GM21737 (cell line): ENCODE results near the gene IDI1.
"Not testable (repeated sequence)": the region's sequence is repeated elsewhere in the genome, so short reads cannot be mapped to it uniquely, and the experiment has no call there.

Experiments
- ATAC-seq: cut with Tn5 transposase; IDR thresholded peaks from one replicate; pipeline ENCODE4 v1.9.1; 2021; ENCODE audit warnings: mild to moderate bottlenecking, moderate library complexity; ENCODE audit not compliant: unreplicated experiment

IDI1 gene

GRCh38 chr10:1036341-1036791 lies 12.6 kb downstream of the IDI1 start:
- peak; percentile 52 for ATAC-seq

- ATAC-seq, result no peak
These were observed 13.7 kb downstream of the IDI1 start for GRCh38 chr10:1035201-1035600.

- no peak for ATAC-seq
These were observed 14.2 kb downstream of the IDI1 start for GRCh38 chr10:1034758-1035157.

- no peak for ATAC-seq
These were observed 15.3 kb downstream of the IDI1 start for GRCh38 chr10:1033601-1034000.

DNA sequence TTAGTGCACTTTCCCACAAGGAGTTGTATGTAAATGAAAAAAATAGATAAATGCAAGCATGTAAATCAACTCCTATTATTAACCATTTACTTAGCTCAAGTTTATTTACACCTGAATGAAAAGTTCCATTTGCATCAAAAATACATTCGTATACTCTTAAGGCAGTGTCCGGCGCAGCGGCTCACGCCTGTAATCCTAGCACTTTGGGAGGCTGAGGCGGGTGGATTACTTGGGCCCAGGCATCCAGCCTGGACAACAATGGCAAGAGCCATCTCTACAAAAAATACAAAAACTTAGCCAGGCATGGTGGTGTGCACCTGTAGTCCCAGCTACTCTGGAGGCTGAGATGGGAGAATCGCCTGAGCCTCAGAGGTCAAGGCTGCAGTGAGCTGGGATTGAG lies 19.1 kb downstream of the IDI1 start:
- ATAC-seq, result no peak

DNA sequence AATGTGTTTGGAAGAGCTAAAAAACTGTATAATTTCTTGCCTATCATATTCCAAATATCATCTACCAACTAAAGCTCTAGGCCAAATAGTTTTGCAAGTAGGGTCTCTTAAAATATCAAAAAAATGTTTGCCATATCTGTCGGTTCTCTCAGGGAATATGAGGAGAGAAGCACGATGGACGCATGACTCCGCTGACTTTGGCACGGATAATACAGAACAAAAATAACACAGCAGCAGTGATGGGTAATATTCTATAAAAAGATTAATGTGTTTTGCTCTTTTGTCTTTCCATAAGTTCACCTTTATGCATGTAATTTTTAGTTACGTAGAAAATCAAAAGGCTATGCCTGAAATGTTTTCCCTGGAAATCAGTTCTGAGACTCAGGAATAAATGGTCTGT lies 22.3 kb downstream of the IDI1 start:
- no peak for ATAC-seq

GRCh38 chr10:1025683-1026082 lies 23.2 kb downstream of the IDI1 start, which contains the start of gene IDI2:
IDI2 (minus strand) TSS chr10:1025859; CDS start chr10:1024723, 1,136 bp downstream.
- ATAC-seq, result no peak

DNA sequence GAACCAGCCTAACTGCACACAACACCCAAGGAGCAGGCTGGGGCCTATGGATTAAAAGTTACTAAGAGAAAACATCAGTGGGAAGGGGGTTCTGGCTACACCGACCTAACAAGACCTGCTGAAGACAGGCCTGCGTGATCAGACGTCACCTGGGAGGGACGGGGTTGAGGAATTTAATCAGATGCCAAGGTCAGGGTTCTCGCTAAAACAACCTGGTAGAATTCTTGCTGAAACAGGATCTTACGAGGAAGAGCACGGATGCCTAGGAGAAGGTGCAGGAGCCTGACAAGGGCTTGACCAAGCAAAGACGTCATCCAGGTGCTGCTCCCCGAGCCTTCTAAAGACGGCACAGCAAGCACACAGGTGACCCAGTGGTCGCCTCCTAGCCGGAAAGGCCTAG lies 24.8 kb downstream of the IDI1 start:
- ATAC-seq, result no peak

- ATAC-seq, result no peak
These were observed 26.5 kb downstream of the IDI1 start for GRCh38 chr10:1022413-1022812.

GRCh38 chr10:1020958-1021357 lies 28.0 kb downstream of the IDI1 start:
- ATAC-seq, result no peak

GRCh38 chr10:1020460-1020859 lies 28.5 kb downstream of the IDI1 start:
- no peak for ATAC-seq

GRCh38 chr10:1019362-1019761 lies 29.6 kb downstream of the IDI1 start:
- ATAC-seq, result no peak

GRCh38 chr10:1015688-1016087 lies 33.2 kb downstream of the IDI1 start:
- no peak for ATAC-seq

DNA sequence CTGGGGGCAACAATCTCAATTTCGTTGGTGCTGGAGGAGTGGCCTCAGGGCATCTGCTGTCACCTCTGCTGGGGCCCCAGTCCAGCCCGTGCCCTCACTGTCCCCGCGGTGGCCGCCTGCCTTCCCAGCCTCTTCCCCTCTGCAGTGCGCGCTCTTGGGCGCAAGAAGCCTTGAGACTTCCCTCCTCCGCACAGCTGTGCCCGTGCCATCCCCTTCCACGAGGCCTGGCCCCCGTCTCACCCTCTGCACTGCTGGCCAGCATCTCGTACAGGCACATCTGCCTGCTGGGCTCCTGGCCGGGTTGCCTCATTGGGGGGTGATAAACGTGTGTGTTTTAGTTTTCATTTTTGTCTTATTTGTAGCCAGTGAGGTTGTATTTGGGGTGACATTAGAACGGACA lies 37.2 kb downstream of the IDI1 start:
- no peak for ATAC-seq

- ATAC-seq, result no peak
These were observed 38.2 kb downstream of the IDI1 start for GRCh38 chr10:1010703-1011102.

DNA sequence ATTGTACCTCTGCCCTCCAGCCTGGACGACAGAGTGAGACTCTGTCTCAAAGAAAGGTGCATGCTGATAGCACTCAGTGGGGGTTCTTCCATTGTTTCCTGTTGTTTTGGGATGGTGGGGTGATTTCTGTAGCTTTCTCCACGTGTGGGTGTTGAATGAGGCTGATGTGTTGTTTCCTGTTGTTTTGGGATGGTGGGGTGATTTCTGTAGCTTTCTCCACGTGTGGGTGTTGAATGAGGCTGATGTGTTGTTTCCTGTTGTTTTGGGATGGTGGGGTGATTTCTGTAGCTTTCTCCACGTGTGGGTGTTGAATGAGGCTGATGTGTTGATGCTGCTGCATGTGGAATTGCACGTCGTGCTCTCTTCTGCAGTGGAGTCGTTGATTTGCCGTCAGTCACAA lies 39.0 kb downstream of the IDI1 start:
- not testable (repeated sequence) for ATAC-seq

DNA sequence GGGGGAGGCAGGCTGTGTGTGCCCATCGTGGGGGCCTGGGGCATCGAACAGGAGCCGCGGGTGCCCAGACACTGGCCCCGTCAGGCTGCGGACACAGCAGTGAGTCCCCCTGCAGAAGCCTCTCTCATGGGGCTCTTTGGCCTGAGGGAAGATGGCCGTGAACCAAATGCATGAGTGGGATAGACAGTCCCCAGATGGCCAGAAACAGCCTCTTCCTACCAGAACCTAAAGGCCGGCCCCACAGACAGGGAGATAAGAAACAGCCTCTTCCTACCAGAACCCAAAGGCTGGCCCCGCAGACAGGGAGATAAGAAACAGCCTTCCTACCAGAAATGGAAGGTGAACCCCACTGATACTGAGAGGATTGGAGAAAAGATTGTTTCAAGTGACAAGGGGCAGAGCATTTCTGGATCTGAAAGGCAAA lies 39.8 kb downstream of the IDI1 start:
- ATAC-seq, result no peak

DNA sequence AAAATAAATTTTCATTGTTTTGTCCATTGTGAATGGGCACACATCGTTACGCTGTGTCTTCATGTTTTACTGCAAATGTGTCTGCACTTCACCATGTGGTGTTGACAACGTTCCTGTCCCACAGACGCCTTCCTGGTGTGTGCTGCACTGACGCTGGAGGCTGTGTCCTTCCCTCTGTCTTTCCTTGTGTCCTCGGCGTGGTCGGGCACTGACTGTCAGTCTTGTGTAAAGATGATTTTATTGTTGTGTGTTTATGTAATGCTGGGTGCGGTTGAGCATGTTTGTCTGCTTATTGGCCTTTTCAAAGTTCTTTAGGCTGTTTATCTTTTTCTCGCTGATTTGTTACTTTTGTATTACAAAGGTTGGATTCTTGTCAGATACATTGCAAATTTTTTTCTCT lies 41.3 kb downstream of the IDI1 start:
- ATAC-seq, result no peak

- no peak for ATAC-seq
These were observed 42.3 kb downstream of the IDI1 start for GRCh38 chr10:1006573-1006972.

DNA sequence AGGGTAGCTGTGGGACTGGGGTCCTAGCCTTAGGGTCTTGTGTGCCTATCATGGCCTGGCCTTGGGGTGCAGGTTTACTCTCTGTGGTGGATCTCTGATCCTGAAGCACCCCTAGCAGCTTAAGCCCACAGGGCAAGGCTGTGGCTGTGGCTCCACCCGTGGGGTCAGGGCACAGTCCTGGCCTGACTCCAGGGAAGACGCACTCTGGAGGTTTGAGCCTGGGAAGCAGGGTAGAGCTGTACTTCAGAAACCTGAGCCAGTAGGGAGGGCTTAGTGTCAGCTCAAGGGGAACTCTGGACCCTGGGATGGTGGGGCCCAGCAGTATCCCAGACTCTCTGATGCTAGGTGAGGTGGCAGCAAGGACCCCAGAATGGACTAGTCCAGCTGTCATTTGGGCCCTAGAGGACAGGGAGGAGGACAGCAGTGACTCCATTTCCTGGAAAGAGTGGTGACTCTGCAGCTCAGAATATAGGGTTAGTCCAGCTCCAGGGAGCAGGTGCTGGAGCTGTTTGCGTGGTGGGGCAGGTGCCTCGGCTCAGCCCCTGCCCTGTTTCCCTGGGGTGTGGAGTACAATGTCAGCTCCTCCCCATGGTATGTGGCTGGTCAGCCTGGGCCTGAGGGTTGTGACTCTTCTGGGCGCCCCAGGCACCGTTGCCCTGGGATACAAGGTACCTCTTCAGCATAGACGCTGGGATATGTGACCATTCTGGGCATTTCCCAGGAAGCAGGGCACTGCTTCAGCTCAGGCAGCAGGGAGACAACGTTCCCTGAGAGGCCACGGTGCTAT lies 44.8 kb downstream of the IDI1 start:
- no peak for ATAC-seq

DNA sequence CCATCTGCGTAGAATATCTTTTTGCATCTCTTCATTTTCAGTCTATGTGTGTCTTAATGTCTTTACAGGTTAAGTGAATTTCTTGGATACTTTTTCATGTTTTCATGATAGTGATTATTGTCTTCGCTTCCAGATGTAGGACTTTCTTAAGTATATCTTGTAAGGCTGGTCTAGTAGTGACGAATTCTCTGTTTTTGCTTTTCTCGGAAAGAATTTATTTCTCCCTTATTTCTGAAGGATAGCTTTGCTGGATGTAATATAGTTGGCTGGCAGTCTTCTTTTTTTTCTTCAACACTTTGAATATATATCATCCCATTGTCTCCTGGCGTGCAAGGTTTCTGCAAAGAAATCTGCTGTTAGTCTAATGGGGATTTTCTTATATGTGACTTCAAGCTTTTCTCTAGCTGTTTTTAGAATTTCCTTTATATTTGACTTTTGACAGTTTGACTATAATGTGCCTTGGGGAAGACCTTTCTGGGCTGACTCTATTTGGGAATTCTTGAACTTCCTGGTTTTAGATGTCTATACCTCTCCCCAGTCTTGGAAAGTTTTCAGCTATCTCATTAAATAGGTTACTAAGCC lies 46.4 kb downstream of the IDI1 start:
- no peak for ATAC-seq

GRCh38 chr10:997266-998022 lies 51.5 kb downstream of the IDI1 start:
- ATAC-seq, result no peak
